ENCODE data around the gene TM4SF20. TPM values are rescaled to one million over a fixed set of nuclear protein-coding genes. Genes with fewer than 3 reads are reported as not detected.

TM4SF20 gene
- total RNA-seq, 1 experiment from 2014 or later, result not detected

DNA sequence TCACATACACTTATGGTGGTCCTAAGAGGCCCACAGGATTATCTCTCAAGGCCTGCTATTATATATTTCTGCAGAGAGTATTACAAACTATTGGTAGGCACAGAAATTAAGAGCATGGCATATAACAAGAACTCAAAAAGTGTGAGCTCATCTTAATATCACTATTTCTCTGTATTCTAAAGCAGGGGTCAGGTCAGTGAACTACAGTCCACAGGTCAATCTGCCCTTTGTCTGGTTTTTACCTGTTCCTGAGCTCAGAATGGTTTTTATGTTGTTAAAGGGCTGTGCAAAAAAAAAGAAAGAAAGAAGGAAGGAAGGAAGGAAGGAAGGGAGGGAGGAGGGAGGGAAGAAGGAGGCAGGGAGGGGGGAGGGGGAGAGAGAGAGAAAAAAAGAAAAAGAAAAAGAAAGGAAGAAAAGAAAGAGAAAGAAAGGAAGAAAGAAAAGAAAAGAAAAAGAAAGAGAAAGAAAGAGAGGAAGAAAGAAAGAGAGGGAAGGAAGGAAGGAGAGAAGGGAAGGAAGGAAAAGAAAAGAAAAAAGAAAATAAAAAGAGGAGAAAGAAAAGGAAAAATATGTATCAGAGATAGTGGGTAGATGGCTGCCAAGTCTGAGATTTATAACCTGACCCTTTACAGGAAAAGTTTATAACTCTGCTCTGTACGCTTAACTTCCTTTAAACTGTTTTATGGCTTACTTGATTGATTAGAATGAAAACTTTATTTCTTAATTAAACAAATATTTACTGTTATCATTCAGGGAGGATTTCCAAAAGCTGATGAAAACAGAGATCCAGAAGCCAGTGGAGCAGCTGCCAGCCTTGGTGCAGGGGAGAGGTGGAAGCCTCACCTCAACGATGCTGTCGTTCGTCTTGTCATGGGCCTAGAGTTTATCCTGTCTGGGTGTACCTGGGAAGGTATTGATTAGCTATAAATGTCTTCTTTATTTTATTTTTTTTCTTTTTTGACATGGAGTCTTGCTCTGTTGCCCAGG, 19.9 kb upstream of the TM4SF20 start:
- POLR2A ChIA-PET, result no interaction called here
- no peak for DNase-seq (ENCODE audit: low spot score)
- Mint-ChIP-seq H3K27ac (no peak overlapping the region), H3K36me3 (no peaks in the 10 kb centered on the region; the same call in 1 of the 2 replicates), H3K4me1 (peaks cover 5% of the 10 kb centered on the region), H3K4me3 (no peak overlapping the region), H3K9me3 (no peaks in the 10 kb centered on the region), H3K27me3 (ENCODE audit: low read depth) (no peaks in the 10 kb centered on the region)
- ATAC-seq, result no peak
- TF ChIP-seq RELA (CRISPR knock-in tag; IDR thresholded peaks at IDR 0.05; ENCODE audit: borderline replicate concordance) (no peak), CREB1 (CRISPR knock-in tag; IDR thresholded peaks at IDR 0.05) (no peak), NR1H2 (CRISPR knock-in tag; IDR thresholded peaks at IDR 0.05) (no peak), GTF2I (CRISPR knock-in tag; conservative IDR thresholded peaks at IDR 0.05) (no peak), NFATC4 (CRISPR knock-in tag; IDR thresholded peaks at IDR 0.05) (no peak)
- TF ChIP-seq, protein P1, sequence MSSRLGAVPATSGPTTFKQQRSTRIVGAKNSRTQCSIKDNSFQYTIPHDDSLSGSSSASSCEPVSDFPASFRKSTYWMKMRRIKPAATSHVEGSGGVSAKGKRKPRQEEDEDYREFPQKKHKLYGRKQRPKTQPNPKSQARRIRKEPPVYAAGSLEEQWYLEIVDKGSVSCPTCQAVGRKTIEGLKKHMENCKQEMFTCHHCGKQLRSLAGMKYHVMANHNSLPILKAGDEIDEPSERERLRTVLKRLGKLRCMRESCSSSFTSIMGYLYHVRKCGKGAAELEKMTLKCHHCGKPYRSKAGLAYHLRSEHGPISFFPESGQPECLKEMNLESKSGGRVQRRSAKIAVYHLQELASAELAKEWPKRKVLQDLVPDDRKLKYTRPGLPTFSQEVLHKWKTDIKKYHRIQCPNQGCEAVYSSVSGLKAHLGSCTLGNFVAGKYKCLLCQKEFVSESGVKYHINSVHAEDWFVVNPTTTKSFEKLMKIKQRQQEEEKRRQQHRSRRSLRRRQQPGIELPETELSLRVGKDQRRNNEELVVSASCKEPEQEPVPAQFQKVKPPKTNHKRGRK (CRISPR knock-in tag; IDR thresholded peaks at IDR 0.05; ENCODE audit: borderline replicate concordance), result peak; percentile 90; the same call in 1 of the 2 replicates
- TF ChIP-seq, protein P2, sequence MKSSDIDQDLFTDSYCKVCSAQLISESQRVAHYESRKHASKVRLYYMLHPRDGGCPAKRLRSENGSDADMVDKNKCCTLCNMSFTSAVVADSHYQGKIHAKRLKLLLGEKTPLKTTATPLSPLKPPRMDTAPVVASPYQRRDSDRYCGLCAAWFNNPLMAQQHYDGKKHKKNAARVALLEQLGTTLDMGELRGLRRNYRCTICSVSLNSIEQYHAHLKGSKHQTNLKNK (CRISPR knock-in tag; IDR thresholded peaks at IDR 0.05), result no peak
- CTCF ChIA-PET, result interaction anchor here (0.6 kb wide), 1 partner anchor 66 kb away, joined by 6 read pairs; no protein-coding TSS in a partner anchor

- no peaks in the 10 kb centered on the region for H3K27me3 Mint-ChIP-seq (ENCODE audit: low read depth)
- no peaks in the 10 kb centered on the region for H3K9me3 Mint-ChIP-seq
- ChIA-PET POLR2A (no interaction called here), CTCF (interaction anchor here (1.0 kb wide), 1 partner anchor 73 kb away, joined by 3 read pairs; no protein-coding TSS in a partner anchor)
- DNase-seq (ENCODE audit: low spot score), result no peak
- H3K36me3 Mint-ChIP-seq, result no peaks in the 10 kb centered on the region; the same call in 1 of the 2 replicates
- H3K27ac Mint-ChIP-seq, result no peak overlapping the region
- ATAC-seq, result no peak
- H3K4me1 Mint-ChIP-seq, result peaks cover 12% of the 10 kb centered on the region
- H3K4me3 Mint-ChIP-seq, result no peak overlapping the region
- no peak for TF ChIP-seq MXD4 (CRISPR knock-in tag; IDR thresholded peaks at IDR 0.05; ENCODE audit: borderline replicate concordance)
- TF ChIP-seq FOXK1 (CRISPR knock-in tag; IDR thresholded peaks at IDR 0.05), result no peak
- no peak for TF ChIP-seq FOXJ3 (CRISPR knock-in tag; IDR thresholded peaks at IDR 0.05; ENCODE audit: borderline replicate concordance)
- TF ChIP-seq TP53 (CRISPR knock-in tag; IDR thresholded peaks at IDR 0.05), result no peak
- TF ChIP-seq ARID4B (CRISPR knock-in tag; IDR thresholded peaks at IDR 0.05; ENCODE audit: borderline replicate concordance), result no peak
- no peak for TF ChIP-seq FOXP1 (CRISPR knock-in tag; IDR thresholded peaks at IDR 0.05; ENCODE audit: borderline replicate concordance)
- TF ChIP-seq E2F5 (CRISPR knock-in tag; IDR thresholded peaks at IDR 0.05), result no peak
- TF ChIP-seq ELF4 (CRISPR knock-in tag; IDR thresholded peaks at IDR 0.05; ENCODE audit: low read depth), result no peak
- no peak for TF ChIP-seq ZNF121 (CRISPR knock-in tag; IDR thresholded peaks at IDR 0.05)
- TF ChIP-seq KAT7 (CRISPR knock-in tag; IDR thresholded peaks at IDR 0.05; ENCODE audit: borderline replicate concordance), result no peak
- no peak for TF ChIP-seq NR1H2 (CRISPR knock-in tag; IDR thresholded peaks at IDR 0.05)
- TF ChIP-seq, protein P3, sequence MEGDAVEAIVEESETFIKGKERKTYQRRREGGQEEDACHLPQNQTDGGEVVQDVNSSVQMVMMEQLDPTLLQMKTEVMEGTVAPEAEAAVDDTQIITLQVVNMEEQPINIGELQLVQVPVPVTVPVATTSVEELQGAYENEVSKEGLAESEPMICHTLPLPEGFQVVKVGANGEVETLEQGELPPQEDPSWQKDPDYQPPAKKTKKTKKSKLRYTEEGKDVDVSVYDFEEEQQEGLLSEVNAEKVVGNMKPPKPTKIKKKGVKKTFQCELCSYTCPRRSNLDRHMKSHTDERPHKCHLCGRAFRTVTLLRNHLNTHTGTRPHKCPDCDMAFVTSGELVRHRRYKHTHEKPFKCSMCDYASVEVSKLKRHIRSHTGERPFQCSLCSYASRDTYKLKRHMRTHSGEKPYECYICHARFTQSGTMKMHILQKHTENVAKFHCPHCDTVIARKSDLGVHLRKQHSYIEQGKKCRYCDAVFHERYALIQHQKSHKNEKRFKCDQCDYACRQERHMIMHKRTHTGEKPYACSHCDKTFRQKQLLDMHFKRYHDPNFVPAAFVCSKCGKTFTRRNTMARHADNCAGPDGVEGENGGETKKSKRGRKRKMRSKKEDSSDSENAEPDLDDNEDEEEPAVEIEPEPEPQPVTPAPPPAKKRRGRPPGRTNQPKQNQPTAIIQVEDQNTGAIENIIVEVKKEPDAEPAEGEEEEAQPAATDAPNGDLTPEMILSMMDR (IDR thresholded peaks at IDR 0.05), result no peak
- no peak for TF ChIP-seq ZSCAN18 (CRISPR knock-in tag; IDR thresholded peaks at IDR 0.05)
- no peak for TF ChIP-seq SMAD3 (CRISPR knock-in tag; IDR thresholded peaks at IDR 0.05; ENCODE audit: borderline replicate concordance)
Observed at GRCh38 chr2:227397562-227397961, 18.5 kb upstream of the TM4SF20 start.

Data from WTC11 (cell line).